Measurements from ENCODE around the gene CACNA2D1.

- no peak for TF ChIP-seq POLR2A (IDR thresholded peaks at IDR 0.05)
- TF ChIP-seq, protein P1, sequence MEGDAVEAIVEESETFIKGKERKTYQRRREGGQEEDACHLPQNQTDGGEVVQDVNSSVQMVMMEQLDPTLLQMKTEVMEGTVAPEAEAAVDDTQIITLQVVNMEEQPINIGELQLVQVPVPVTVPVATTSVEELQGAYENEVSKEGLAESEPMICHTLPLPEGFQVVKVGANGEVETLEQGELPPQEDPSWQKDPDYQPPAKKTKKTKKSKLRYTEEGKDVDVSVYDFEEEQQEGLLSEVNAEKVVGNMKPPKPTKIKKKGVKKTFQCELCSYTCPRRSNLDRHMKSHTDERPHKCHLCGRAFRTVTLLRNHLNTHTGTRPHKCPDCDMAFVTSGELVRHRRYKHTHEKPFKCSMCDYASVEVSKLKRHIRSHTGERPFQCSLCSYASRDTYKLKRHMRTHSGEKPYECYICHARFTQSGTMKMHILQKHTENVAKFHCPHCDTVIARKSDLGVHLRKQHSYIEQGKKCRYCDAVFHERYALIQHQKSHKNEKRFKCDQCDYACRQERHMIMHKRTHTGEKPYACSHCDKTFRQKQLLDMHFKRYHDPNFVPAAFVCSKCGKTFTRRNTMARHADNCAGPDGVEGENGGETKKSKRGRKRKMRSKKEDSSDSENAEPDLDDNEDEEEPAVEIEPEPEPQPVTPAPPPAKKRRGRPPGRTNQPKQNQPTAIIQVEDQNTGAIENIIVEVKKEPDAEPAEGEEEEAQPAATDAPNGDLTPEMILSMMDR (IDR thresholded peaks at IDR 0.05) = no peak
These were observed 334.3 kb downstream of the CACNA2D1 start for GRCh38 chr7:82109288-82109687.
